T-helper 17 cell (primary cell): ENCODE measurements around the gene TAX1BP3. TPM values are rescaled to one million over a fixed set of nuclear protein-coding genes. Genes with fewer than 3 reads are reported as not detected.
A peak's percentile ranks its signal among the peaks of the same experiment; 100 is the strongest.
"Not testable (repeated sequence)": the region's sequence is repeated elsewhere in the genome, so short reads cannot be mapped to it uniquely, and the experiment has no call there.

Experiments used
- ATAC-seq: fragments of 150-1000 bp; cut with Tn5 transposase; 2 replicates; pipeline ENCODE4 v1.10.0; 2021; ENCODE audit warnings: mild to moderate bottlenecking, moderate library complexity
- DNase-seq, 3 donors: peaks; one replicate each; pipeline versions ENCODE4 v3.0.0 to v3.0.0-alpha.2; 2020 to 2021
- H3K9me3 ChIP-seq: one replicate; pipeline ENCODE4 v1.7.0; 2013; ENCODE audit warnings: low read length, mild to moderate bottlenecking; ENCODE audit not compliant: control insufficient read depth, poor library complexity, severe bottlenecking
- H3K27ac Mint-ChIP-seq: one replicate; pipeline ENCODE4 v1.8.0; 2022; ENCODE audit warnings: mild to moderate bottlenecking, moderate library complexity, mixed read lengths
- H3K27me3 Mint-ChIP-seq: one replicate; pipeline ENCODE4 v1.8.0; 2022; ENCODE audit warnings: mixed read lengths
- H3K36me3 Mint-ChIP-seq: one replicate; pipeline ENCODE4 v1.8.0; 2022; ENCODE audit warnings: low read depth, mixed read lengths
- H3K4me1 Mint-ChIP-seq: one replicate; pipeline ENCODE4 v1.8.0; 2022; ENCODE audit warnings: mild to moderate bottlenecking, mixed read lengths
- H3K4me3 Mint-ChIP-seq: one replicate; pipeline ENCODE4 v1.8.0; 2022; ENCODE audit warnings: mild to moderate bottlenecking, moderate library complexity, mixed read lengths
- total RNA-seq, 4 donors: library from RNA in 2 of 4; stranded (reverse) in 2 of 4; gene quantifications; one replicate each; pipeline ENCODE4 v1.2.3 and lab custom pipeline; 2022 to 2026

TAX1BP3 gene
- total RNA-seq, result 10 to 100 TPM in 1 of 2 donors, 1 to 10 TPM in 1; 9.1 to 32.9 TPM
- total RNA-seq (lab: John Stamatoyannopoulos, UW), result 0.75 to 0.81 reads per million in 2 donors

DNA sequence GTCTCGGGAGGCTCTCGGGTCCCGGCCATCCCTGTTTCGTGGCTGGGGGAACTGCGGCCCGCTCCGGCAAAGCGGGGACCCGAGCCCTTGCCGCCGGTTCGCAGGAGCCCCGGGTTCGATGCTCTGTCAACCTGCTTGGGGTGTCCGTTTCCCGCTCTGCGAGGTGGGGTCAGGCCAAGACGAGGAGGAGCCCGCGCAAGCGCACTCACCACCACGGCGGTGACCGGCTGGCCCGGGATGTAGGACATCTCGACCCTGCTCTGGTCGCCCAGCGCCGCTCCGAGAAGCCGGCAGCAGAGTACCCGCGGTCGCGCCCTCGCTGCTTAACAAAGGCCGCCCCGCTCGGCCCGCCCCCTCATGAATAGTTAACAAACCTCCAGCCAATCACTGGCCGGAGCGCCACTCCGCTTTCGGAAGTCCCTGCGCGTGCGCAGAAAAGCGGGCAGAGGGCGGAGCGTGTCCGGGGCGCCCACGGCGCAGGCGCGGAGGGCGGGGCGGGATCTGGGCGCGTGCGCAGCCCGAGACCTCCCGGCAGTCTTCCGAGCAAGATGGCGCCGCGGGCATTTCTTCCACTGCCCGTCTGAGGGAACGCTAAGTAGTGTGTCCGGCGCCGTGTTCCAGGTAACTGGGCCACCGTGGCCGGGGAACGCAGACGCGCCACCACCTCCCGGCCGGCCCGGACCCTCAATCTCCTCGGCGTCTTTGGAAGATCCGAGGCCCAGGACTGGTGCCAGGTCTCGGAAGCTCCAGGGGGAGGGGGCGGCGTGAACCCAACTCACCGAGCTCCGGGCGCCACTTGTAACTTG, at the start of gene TAX1BP3, which contains the start of gene EMC6:
Gene TAX1BP3 (minus strand): TSS at position 300 of the 806 bp plus-strand sequence. CDS start 52 bp downstream, at position 248.
Gene EMC6 (plus strand): TSS at position 534 of the 806 bp plus-strand sequence. CDS start 335 bp downstream, outside the sequence.
- H3K27me3 Mint-ChIP-seq, result no peaks in the 10 kb centered on the region
- no peaks in the 10 kb centered on the region for H3K9me3 ChIP-seq
- peak within 1 kb of the TSS; percentile 83 for H3K27ac Mint-ChIP-seq
- no peaks in the 10 kb centered on the region for H3K36me3 Mint-ChIP-seq
- H3K4me1 Mint-ChIP-seq, result peaks cover 16% of the 10 kb centered on the region
- ATAC-seq (peak; percentile 96), DNase-seq (peak; percentile 99 to 100 (median 99))
- H3K4me3 Mint-ChIP-seq, result peak within 1 kb of the TSS; percentile 93

DNA sequence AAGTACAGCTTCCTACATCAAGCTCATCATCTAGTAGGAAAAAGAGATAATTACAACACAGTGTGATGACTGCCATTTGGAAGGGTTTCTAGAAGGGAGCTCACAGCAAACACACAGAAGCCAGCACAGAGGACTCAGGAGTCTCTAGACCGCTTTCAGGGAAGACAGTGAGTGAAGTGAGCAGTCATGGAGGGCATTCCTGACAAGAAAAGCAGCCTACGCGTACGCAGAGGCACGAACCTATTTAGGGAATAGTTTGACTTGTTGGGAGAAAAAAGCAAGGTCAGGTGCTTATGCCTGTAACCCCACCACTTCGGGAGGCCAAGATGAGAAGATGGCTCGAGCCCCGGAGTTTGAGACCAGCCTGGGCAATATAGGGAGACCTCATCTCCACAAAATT, 46.9 kb upstream of the TAX1BP3 start:
- Mint-ChIP-seq H3K4me1 (peaks cover 22% of the 10 kb centered on the region), H3K27me3 (no peaks in the 10 kb centered on the region), H3K4me3 (no peak overlapping the region), H3K27ac (peak overlapping the region; percentile 14), H3K36me3 (peaks cover 4% of the 10 kb centered on the region)
- ATAC-seq, result no peak
- no peak for DNase-seq
- no peaks in the 10 kb centered on the region for H3K9me3 ChIP-seq

DNA sequence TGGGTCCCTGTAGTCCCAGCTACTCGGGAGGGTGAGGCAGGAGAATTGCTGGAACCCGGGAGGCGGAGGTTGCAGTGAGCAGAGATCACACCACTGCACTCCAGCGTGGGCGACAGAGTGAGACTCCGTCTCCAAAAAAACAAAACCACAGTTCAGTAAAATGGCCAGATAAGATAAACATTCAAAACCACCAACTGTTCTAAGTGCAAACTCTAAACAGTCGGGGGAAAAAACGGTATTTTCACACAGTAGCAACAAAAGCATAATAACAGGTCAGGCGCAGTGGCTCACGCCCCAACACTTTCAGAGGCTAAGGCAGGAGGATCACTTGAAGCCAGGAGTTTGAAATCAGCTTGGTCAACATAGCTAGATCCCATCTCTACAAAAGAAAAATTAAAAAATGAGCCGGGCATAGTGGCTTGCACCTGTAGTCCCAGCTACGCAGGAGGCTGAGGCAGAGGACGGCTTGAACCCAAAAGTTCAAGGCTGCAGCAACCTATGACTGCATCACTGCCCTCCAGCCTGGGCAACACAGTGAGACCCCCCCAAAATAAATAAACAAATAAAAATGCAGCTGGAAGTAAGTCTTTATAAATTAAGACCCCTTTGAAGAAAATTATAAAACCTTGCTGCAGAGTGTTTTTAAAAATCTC, 44.6 kb upstream of the TAX1BP3 start:
- Mint-ChIP-seq H3K27me3 (no peaks in the 10 kb centered on the region), H3K4me3 (peak overlapping the region; percentile 68), H3K4me1 (peaks cover 27% of the 10 kb centered on the region), H3K27ac (peak overlapping the region; percentile 76), H3K36me3 (peaks cover 4% of the 10 kb centered on the region)
- no peak for ATAC-seq
- no peaks in the 10 kb centered on the region for H3K9me3 ChIP-seq
- DNase-seq, result no peak

DNA sequence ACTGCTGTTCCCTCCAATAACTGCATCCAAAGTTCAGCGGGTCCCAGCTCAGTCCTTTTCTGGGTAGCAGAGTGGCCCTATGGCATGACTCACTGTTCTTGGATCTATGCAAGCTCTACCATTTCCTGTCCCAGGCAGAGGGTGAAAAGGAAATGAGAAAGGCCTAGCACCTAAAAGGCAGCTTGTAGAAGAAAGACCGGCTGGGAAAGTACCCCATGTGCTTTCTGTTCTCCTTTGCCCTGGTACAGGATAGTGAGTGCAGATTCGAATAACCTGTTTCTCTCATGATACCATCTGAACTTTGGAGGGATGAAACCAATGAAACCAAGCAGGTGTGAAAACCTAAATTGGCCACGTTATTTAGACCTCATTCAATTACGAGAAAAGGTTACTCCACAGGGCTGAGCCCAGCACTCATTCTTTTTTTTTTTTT, 42.6 kb upstream of the TAX1BP3 start:
- DNase-seq (peak in 2 of 3 donors; percentile 40 to 50), ATAC-seq (peak; percentile 97)
- H3K4me3 Mint-ChIP-seq, result peak overlapping the region; percentile 26
- peaks cover 27% of the 10 kb centered on the region for H3K4me1 Mint-ChIP-seq
- H3K27ac Mint-ChIP-seq, result peak overlapping the region; percentile 76
- no peaks in the 10 kb centered on the region for H3K9me3 ChIP-seq
- peaks cover 4% of the 10 kb centered on the region for H3K36me3 Mint-ChIP-seq
- H3K27me3 Mint-ChIP-seq, result no peaks in the 10 kb centered on the region

- peaks cover 21% of the 10 kb centered on the region for H3K4me1 Mint-ChIP-seq
- no peaks in the 10 kb centered on the region for H3K9me3 ChIP-seq
- H3K27ac Mint-ChIP-seq, result no peak overlapping the region
- H3K27me3 Mint-ChIP-seq, result no peaks in the 10 kb centered on the region
- H3K36me3 Mint-ChIP-seq, result no peaks in the 10 kb centered on the region
- no peak for DNase-seq
- no peak for ATAC-seq
- H3K4me3 Mint-ChIP-seq, result no peak overlapping the region
Observed at GRCh38 chr17:3708366-3708765, 40.0 kb upstream of the TAX1BP3 start.

DNA sequence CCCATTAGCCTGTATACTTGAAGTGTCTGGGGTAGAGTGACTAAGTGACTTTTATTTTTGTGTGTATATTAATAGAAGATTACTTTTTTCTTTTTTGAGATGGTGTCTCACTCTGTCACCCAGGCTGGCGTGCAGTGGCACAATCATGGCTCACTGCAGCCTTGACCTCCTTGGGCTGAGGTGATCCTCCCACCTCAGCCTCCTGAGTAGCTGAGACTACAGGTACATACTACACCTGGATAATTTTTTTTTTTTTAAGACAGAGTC, 37.3 kb upstream of the TAX1BP3 start:
- ATAC-seq, H3K27ac Mint-ChIP-seq, H3K27me3 Mint-ChIP-seq, H3K4me1 Mint-ChIP-seq, DNase-seq, H3K36me3 Mint-ChIP-seq, H3K9me3 ChIP-seq, H3K4me3 Mint-ChIP-seq: not testable (repeated sequence)

DNA sequence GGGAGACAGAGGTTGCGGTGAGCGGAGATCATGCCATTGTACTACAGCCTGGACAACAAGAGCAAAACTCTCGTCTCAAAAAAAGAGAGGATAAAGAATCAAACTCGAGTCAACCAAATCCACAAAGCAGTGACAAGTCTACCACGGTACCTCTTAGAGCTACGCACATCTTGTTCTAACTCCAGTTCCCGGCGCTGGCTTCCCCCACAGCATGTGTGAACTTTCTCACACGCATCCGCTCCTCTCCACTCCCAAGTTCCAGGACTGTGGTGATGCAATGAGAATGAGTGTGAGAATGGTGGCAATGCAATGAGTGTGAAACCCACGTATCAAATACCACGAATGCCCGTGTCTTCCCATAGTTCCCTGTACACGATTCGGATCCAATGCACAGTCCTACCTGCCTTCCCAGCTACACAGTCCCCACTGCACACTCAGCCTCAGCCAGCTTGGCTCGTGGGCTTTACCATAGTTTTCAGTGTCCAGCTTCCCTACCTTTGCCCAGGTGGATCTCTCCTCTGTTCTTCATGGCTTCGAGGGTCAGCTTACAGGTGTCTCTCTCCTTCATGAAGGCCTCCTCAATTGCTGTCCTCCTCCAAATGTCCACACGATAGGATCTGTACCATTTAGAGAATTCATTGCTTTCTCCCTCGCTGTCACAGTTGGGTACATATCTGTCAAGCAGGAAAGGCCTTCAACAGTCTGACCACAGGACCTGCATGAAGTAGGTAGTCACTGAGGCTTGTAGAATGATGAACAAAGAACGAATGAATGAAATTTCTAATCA, 36.7 kb upstream of the TAX1BP3 start:
- DNase-seq (no peak), ATAC-seq (no peak)
- H3K36me3 Mint-ChIP-seq, result no peaks in the 10 kb centered on the region
- H3K27ac Mint-ChIP-seq, result no peak overlapping the region
- H3K4me1 Mint-ChIP-seq, result peaks cover 5% of the 10 kb centered on the region
- H3K4me3 Mint-ChIP-seq, result no peak overlapping the region
- H3K27me3 Mint-ChIP-seq, result no peaks in the 10 kb centered on the region
- H3K9me3 ChIP-seq, result no peaks in the 10 kb centered on the region

- H3K36me3 Mint-ChIP-seq, H3K4me3 Mint-ChIP-seq, H3K27ac Mint-ChIP-seq, ATAC-seq, DNase-seq, H3K9me3 ChIP-seq, H3K27me3 Mint-ChIP-seq, H3K4me1 Mint-ChIP-seq: not testable (repeated sequence)
Observed at GRCh38 chr17:3702041-3702539, 33.7 kb upstream of the TAX1BP3 start.

DNA sequence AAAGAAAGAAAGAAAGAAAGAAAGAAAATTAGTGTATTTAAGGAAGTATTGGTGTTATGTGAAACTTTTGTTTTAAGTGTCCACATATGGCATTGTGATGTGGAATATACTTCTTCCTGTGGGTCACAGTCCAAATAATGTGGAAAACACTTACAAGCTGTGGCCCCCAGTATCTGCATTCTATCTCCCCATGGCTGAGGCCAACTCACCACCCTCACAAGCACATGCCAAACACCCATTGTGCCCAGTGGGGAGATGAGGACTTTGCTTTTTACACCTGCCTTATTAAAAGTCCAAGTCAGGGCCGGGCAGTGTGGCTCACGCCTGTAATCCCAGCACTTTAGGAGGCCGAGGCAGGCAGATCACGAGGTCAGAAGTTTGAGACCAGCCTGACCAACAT, 31.6 kb upstream of the TAX1BP3 start:
- no peaks in the 10 kb centered on the region for H3K36me3 Mint-ChIP-seq
- H3K4me1 Mint-ChIP-seq, result peaks cover 3% of the 10 kb centered on the region
- no peak overlapping the region for H3K4me3 Mint-ChIP-seq
- no peaks in the 10 kb centered on the region for H3K9me3 ChIP-seq
- ATAC-seq (no peak), DNase-seq (no peak)
- H3K27ac Mint-ChIP-seq, result no peak overlapping the region
- no peaks in the 10 kb centered on the region for H3K27me3 Mint-ChIP-seq

DNA sequence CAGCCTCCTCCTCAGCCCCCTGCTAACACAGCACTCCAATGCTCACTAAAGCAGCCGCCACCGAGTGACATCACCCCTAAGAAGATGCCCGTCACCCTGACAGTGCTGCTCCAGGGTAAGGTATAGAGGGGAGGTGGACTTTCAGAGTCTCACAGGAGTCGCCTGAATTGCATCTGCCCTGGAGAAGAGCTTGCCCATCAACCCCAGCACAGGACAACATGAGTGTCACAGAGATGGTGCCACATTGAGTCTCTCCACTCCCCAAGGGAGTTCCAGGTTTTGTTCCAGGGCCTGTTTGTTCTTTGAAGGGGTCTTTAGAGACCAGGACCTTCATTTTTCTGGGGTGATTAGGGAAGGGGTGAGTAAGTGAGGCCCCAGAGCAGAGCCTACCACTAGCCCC, 29.8 kb upstream of the TAX1BP3 start:
- H3K27ac Mint-ChIP-seq, result no peak overlapping the region
- H3K4me3 Mint-ChIP-seq, result no peak overlapping the region
- peaks cover 12% of the 10 kb centered on the region for H3K4me1 Mint-ChIP-seq
- H3K36me3 Mint-ChIP-seq, result no peaks in the 10 kb centered on the region
- DNase-seq (no peak), ATAC-seq (no peak)
- H3K27me3 Mint-ChIP-seq, result no peaks in the 10 kb centered on the region
- H3K9me3 ChIP-seq, result no peaks in the 10 kb centered on the region

- Mint-ChIP-seq H3K4me3 (peak overlapping the region; percentile 91), H3K4me1 (peaks cover 12% of the 10 kb centered on the region), H3K27me3 (no peaks in the 10 kb centered on the region), H3K36me3 (no peaks in the 10 kb centered on the region), H3K27ac (no peak overlapping the region)
- ATAC-seq, result no peak
- H3K9me3 ChIP-seq, result no peaks in the 10 kb centered on the region
- no peak for DNase-seq
Observed at GRCh38 chr17:3697103-3697476, 28.7 kb upstream of the TAX1BP3 start.

DNA sequence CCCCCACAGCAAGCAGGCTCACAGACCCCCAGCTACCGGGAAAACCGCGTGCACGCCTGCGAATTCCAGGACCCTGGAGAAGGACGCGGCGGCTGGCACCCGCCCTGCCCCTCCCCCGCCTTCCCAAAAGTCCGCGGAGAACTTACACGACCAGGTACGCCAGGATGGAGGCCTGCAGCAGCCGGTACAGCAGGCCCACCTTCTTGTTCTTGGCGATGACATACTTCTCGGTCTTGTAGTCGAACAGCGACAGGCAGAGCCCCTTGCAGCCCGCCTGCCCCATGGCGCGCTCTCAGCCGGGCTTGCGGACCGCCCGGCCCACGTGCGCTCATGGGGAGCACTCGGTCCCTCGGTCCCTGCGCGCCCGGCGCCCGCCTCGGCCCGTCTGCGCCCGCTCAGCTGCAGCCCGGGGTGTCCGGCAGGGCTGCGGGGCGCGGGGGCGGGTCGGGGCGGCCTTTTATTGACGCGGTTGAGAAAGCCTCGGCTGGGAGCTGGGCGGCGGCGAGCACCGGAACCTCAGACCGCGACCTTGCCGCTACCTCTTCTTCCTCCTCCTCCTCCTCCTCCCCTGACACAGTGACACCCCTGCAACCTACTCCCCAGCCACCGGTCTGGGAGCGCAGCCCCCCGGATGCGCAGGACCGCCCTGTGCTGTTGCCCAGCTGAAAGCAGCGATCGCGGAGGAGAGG, 27.5 kb upstream of the TAX1BP3 start, which contains the start of gene P2RX5:
Gene P2RX5 (minus strand): TSS at position 433 of the 689 bp plus-strand sequence. CDS start 150 bp downstream, at position 283.
- peak in 1 of 3 donors; percentile 26 for DNase-seq
- H3K9me3 ChIP-seq, result no peaks in the 10 kb centered on the region
- peak within 1 kb of the TSS; percentile 43 for H3K27ac Mint-ChIP-seq
- H3K4me3 Mint-ChIP-seq, result peak within 1 kb of the TSS; percentile 91
- peaks cover 12% of the 10 kb centered on the region for H3K4me1 Mint-ChIP-seq
- no peaks in the 10 kb centered on the region for H3K36me3 Mint-ChIP-seq
- no peaks in the 10 kb centered on the region for H3K27me3 Mint-ChIP-seq
- ATAC-seq, result peak; percentile 73
